HEK293 (cell line): ENCODE results near the gene TMEM212.

Experiments used
- PRDM1 ChIP-seq: fragments of 450-650 bp; formaldehyde crosslinking; IDR thresholded peaks from 2 replicates; pipeline ENCODE4; 2016; ENCODE audit warnings: missing biosample characterization, missing genetic modification characterization
- ZNF24 ChIP-seq: fragments of 450-650 bp; formaldehyde crosslinking; IDR thresholded peaks from 2 replicates; pipeline ENCODE4 v1.5.1; 2016; ENCODE audit warnings: missing biosample characterization, missing genetic modification characterization
- ZNF274 ChIP-seq, 2 experiments: fragments of 200-500 bp in 1 of 2; fragments of 450-650 bp in 1 of 2; sonication (Bioruptor generic) in 1 of 2; formaldehyde crosslinking in 1 of 2; IDR thresholded peaks; 2 replicates each; pipeline versions ENCODE4 v1.5.1 to v1.6.1; 2014 to 2016; ENCODE audit warnings: borderline replicate concordance in 1 of 2, inconsistent platforms in 1 of 2, low read length in 1 of 2, missing biosample characterization in 1 of 2, missing genetic modification characterization in 1 of 2
- ZNF302 ChIP-seq: fragments of 450-650 bp; formaldehyde crosslinking; IDR thresholded peaks from 2 replicates; pipeline ENCODE4 v1.5.1; 2016; ENCODE audit warnings: missing biosample characterization, missing genetic modification characterization, low read depth
- ZNF561 ChIP-seq: fragments of 450-650 bp; IDR thresholded peaks from 2 replicates; pipeline ENCODE4 v1.5.1; 2018; ENCODE audit warnings: missing biosample characterization, missing genetic modification characterization, borderline replicate concordance
- ZNF747 ChIP-seq: fragments of 450-650 bp; formaldehyde crosslinking; IDR thresholded peaks from 2 replicates; pipeline ENCODE4 v1.5.1; 2016; ENCODE audit warnings: missing biosample characterization, missing genetic modification characterization
- TF ChIP-seq, protein P1 (sequence below): fragments of 450-650 bp; formaldehyde crosslinking; IDR thresholded peaks from 2 replicates; pipeline ENCODE4 v1.5.1; 2016; ENCODE audit warnings: missing biosample characterization, missing genetic modification characterization
- TF ChIP-seq, protein P2 (sequence below): fragments of 450-650 bp; formaldehyde crosslinking; IDR thresholded peaks from 2 replicates; pipeline ENCODE4 v1.5.1; 2016; ENCODE audit warnings: missing biosample characterization, missing genetic modification characterization

DNA sequence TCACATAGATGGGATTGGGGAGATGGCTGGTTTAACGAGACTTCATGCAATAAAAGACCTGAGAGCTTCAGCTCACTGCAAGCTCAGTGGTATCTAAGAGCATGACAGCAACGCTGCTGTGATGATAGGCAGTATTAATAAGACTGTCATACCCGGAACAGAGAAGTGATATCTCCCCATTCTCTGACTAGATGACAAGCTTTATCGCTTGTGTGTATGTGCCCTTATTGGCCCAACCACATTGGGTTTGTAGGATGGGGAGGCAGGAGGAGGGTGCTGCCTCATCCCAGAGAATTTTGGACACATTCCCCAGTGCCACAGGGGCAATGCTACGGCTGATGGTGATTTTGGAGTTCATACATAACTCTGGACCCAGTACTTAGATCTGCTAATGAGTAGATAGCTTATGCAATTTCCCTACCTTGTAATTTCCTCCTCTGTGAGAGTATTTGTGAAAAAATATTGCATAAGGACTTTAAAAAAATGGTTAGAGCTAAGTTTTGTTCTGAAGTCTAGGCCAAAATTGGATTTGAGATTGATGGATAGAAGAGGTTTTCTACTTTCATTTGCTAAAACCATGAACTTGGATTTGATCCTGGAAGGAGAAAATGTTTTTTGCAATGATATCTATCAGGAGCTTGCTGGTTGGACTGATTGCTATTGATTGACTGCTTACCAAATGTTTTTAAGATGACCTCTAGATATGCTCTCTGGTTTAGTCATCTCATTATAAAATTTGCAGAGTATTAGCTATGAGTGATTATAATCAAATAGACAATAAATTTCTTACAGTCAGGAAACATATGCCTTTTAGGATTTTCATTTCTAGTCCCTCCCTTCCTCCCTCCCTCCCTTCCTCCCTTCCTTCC is 14.0 kb upstream of the TMEM212 start:
- TF ChIP-seq, protein P1, sequence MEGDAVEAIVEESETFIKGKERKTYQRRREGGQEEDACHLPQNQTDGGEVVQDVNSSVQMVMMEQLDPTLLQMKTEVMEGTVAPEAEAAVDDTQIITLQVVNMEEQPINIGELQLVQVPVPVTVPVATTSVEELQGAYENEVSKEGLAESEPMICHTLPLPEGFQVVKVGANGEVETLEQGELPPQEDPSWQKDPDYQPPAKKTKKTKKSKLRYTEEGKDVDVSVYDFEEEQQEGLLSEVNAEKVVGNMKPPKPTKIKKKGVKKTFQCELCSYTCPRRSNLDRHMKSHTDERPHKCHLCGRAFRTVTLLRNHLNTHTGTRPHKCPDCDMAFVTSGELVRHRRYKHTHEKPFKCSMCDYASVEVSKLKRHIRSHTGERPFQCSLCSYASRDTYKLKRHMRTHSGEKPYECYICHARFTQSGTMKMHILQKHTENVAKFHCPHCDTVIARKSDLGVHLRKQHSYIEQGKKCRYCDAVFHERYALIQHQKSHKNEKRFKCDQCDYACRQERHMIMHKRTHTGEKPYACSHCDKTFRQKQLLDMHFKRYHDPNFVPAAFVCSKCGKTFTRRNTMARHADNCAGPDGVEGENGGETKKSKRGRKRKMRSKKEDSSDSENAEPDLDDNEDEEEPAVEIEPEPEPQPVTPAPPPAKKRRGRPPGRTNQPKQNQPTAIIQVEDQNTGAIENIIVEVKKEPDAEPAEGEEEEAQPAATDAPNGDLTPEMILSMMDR (tag by site-specific recombination) = no peak
- TF ChIP-seq ZNF274 (IDR thresholded peaks at IDR 0.05; ENCODE audit: low read length) (no peak), ZNF274 (tag by site-specific recombination; IDR thresholded peaks at IDR 0.05; ENCODE audit: borderline replicate concordance) (no peak), ZNF302 (tag by site-specific recombination) (no peak), ZNF561 (tag by site-specific recombination) (no peak), PRDM1 (tag by site-specific recombination) (no peak), ZNF747 (tag by site-specific recombination) (no peak), ZNF24 (no peak)
- TF ChIP-seq, protein P2, sequence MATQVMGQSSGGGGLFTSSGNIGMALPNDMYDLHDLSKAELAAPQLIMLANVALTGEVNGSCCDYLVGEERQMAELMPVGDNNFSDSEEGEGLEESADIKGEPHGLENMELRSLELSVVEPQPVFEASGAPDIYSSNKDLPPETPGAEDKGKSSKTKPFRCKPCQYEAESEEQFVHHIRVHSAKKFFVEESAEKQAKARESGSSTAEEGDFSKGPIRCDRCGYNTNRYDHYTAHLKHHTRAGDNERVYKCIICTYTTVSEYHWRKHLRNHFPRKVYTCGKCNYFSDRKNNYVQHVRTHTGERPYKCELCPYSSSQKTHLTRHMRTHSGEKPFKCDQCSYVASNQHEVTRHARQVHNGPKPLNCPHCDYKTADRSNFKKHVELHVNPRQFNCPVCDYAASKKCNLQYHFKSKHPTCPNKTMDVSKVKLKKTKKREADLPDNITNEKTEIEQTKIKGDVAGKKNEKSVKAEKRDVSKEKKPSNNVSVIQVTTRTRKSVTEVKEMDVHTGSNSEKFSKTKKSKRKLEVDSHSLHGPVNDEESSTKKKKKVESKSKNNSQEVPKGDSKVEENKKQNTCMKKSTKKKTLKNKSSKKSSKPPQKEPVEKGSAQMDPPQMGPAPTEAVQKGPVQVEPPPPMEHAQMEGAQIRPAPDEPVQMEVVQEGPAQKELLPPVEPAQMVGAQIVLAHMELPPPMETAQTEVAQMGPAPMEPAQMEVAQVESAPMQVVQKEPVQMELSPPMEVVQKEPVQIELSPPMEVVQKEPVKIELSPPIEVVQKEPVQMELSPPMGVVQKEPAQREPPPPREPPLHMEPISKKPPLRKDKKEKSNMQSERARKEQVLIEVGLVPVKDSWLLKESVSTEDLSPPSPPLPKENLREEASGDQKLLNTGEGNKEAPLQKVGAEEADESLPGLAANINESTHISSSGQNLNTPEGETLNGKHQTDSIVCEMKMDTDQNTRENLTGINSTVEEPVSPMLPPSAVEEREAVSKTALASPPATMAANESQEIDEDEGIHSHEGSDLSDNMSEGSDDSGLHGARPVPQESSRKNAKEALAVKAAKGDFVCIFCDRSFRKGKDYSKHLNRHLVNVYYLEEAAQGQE (tag by site-specific recombination) = no peak
